HS-27A (cell line): ENCODE measurements around the gene KRTAP9-1.
"Not testable (repeated sequence)": the region's sequence is repeated elsewhere in the genome, so short reads cannot be mapped to it uniquely, and the experiment has no call there.

Experiments
- DNase-seq: peaks from one replicate; pipeline ENCODE4 v3.0.0-alpha.2; 2012; ENCODE audit warnings: low read depth, missing footprints

KRTAP9-1 gene

GRCh38 chr17:41178843-41179616 lies 10.7 kb upstream of the KRTAP9-1 start:
- no peak for DNase-seq

GRCh38 chr17:41184480-41184961 lies 5.2 kb upstream of the KRTAP9-1 start, which contains the start of gene KRTAP4-1:
TSS of gene KRTAP4-1 (minus strand) at chr17:41184911. CDS start at chr17:41184854, 57 bp downstream.
- DNase-seq, result no peak

- DNase-seq, result no peak
Observed at GRCh38 chr17:41185001-41185400, 4.7 kb upstream of the KRTAP9-1 start.

- no peak for DNase-seq
Observed at GRCh38 chr17:41186872-41187271, 2.8 kb upstream of the KRTAP9-1 start.

DNA sequence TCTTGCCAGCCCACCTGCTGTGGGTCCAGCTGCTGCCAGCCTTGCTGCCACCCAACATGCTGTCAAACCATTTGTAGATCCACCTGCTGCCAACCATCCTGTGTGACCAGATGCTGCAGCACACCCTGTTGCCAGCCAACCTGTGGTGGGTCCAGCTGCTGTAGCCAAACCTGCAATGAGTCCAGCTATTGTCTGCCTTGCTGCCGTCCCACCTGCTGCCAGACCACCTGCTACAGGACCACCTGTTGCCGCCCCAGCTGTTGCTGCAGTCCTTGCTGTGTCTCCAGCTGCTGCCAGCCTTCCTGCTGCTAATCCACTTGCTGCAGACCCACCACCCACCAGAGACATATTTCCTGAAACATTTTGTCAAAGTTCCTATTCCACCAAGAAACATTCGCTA lies 641 bp downstream of the KRTAP9-1 start:
- DNase-seq, result no peak

DNA sequence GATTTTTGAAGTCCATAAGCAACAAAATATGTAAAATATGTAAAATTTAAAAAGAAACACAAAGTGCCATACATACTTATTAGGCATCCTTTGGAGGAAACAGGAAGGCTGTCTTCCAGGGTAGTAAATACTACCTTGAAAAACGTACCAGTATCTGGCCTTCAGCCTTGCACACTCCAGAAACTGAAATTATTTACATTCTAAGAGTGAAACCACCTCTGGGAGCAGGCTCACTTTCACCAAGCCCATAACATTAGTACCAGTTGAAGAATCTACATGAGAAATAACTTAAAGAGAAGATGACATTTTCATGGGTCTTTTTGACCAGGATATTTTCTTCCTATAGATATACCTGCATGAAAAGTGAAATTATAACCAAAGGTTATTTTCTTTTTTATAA lies 6.4 kb downstream of the KRTAP9-1 start:
- DNase-seq, result no peak

DNA sequence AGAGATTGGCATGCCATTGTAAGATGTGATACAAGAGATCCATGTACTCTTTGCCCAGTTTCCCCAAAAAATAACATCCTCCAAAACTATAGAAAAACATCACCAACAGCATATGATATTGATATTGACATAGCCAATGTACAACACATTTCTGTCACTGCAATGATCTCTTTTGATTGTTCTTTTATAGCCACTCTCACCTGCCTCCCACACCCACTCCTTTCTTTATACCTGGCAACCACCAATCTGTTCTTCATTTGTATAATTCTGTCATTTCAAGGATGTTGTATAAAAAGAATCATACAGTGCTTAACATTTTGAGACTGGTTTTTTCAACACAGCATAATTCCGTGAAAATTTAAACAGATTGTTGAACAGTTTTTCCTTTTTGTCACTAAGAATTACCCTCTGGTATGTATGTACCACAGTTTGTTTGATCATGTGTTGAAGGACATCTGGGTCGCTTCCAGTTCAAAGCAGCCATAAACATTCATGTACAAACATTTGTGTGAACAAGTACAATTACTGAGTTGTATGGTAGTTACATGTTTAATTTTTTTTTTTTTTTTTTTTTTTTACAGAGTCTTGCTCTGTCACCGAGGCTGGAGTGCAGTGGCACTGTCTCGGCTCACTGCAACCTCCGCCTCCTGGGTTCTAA lies 9.9 kb downstream of the KRTAP9-1 start:
- DNase-seq, result no peak

GRCh38 chr17:41211845-41212466 lies 22.3 kb downstream of the KRTAP9-1 start:
- no peak for DNase-seq

DNA sequence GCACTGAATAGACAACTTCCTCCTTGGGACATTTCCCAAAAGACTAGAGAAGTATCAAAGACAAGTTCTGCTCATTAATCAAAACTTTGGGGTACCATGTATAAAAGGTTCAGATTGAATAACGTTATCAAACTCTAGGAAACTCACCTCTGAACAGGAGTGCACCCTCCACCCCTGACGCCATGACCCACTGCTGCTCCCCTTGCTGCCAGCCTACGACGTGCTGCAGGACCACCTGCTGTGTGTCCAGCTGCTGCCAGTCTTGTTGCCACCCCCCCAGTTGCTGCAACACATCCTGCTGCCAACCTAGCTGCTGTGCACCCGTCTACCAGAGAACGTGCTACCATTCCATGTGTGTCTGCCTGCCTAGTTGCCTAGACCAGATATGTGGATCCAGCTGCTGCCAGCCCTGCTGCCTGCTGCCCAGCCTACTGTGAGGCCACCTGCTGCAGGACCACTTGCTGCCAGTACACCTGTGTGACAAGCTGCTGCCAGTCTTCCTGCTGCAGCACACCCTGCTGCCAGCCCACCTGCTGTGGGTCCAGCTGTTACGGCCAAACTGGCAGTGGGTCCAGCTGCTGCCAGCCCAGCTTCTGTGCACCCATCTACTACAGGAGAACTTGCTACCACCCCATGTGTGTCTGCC lies 23.0 kb downstream of the KRTAP9-1 start:
- no peak for DNase-seq

DNA sequence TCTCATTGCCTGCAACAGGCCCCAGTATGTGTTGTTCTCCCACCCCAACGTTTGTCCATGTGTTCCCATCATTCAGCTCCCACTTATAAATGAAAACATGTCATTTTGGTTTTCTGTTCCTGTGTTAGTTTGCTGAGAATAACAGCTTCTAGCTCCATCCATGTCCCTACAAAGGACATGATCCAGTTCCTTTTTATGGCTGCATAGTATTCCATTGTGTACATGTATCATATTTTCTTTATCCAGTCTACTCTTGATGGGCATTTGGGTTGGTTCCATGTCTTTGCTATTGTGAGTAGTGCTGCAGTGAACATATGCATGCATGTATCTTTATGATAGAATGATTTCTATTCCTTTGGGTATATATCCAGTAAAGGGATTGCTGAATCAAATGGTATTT lies 26.0 kb downstream of the KRTAP9-1 start:
- DNase-seq, result no peak

DNA sequence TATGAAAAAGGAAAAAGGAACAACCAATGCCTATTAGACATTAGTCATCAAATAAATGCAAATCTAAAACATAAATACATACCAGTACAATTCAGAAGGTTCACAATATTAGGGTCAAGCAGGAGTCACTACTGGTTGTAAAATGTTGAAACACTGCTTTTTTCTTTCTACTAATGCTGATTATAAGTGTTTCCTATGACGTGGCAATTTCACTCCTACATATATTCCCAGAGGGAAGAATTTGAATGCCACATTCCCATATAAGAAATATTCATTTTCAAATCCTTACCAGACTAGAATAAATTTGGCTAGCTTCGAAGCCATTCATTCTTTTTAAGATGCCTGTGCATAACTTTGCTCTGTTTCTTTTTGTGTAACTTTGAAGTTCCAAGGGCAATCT lies 34.1 kb downstream of the KRTAP9-1 start:
- no peak for DNase-seq

DNA sequence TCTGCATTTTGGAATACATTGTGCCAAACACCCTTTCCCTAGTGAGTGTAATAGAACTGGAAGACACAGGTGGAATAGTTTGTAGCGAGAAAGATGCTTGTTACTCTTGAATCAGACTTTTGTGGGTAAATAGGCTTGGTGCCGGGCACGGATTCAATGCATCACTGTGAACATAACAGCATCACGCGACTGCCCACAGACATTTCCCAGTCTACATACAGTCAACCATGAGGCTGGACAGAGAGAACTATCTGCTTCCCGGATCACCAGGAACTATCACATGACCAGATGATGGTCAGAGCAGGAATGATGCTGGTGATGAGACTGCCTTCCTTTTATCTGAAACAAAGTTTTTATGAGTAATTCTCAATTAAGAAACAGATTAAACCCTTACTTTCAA lies 36.4 kb downstream of the KRTAP9-1 start:
- DNase-seq, result no peak

DNA sequence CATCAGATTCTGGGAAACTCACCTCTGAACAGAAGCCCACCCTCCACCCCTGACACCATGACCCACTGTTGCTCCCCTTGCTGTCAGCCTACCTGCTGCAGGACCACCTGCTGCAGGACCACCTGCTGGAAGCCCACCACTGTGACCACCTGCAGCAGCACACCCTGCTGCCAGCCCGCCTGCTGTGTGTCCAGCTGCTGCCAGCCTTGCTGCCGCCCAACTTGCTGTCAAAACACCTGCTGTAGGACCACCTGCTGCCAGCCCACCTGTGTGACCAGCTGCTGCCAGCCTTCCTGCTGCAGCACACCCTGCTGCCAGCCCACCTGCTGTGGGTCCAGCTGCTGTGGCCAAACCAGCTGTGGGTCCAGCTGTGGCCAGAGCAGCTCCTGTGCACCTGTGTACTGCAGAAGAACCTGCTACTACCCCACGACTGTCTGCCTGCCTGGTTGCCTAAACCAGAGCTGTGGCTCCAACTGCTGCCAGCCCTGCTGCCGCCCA lies 37.0 kb downstream of the KRTAP9-1 start, which contains the start of gene KRTAP9-2:
TSS of gene KRTAP9-2 (plus strand) at position 51 of the 498 bp plus-strand sequence. CDS start at position 58, 7 bp downstream.
- not testable (repeated sequence) for DNase-seq

DNA sequence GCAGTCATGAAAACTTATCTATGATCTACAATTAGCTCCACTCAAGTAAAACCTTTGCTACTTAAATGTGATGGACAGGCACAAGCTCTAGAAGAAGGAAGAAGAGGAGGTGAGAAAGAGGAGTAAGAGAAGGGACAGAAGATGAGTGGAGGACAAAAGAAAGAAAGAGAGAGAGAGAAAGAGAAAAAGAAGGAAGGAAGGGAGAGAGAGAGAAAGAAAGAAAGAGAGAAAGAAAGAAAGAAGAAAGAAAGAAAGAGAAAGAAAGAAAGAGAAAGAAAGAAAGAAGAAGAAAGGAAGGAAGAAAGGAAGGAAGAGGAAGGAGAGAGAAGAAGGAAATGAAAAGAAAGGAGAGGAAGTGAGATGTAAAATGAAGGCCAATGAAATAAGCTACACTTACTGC lies 40.4 kb downstream of the KRTAP9-1 start:
- DNase-seq, result no peak

- DNase-seq, result no peak
Observed at GRCh38 chr17:41231731-41232130, 42.0 kb downstream of the KRTAP9-1 start.

GRCh38 chr17:41232399-41233105 lies 42.9 kb downstream of the KRTAP9-1 start, which contains the start of gene KRTAP9-3:
TSS of gene KRTAP9-3 (plus strand) at chr17:41232449. CDS start at chr17:41232502, 53 bp downstream.
- not testable (repeated sequence) for DNase-seq

GRCh38 chr17:41237116-41237515 lies 47.4 kb downstream of the KRTAP9-1 start:
- DNase-seq, result not testable (repeated sequence)

- DNase-seq, result not testable (repeated sequence)
Observed at GRCh38 chr17:41237949-41238437, 48.3 kb downstream of the KRTAP9-1 start, which contains the start of gene KRTAP9-8. TSS of gene KRTAP9-8 (plus strand) at chr17:41237999. CDS start at chr17:41238052, 53 bp downstream.
